Esophagus muscularis mucosa (tissue), 3 donors: ENCODE results near the gene LAMA3.
"Not testable (repeated sequence)": the region's sequence is repeated elsewhere in the genome, so short reads cannot be mapped to it uniquely, and the experiment has no call there.

ENCODE experiments used
- POLR2A ChIP-seq: fragments of 450-650 bp; IDR thresholded peaks from one replicate; pipeline ENCODE4 v1.6.1; 2017; ENCODE audit warnings: antibody characterized with exemption, moderate library complexity, mild to moderate bottlenecking, low read depth
- POLR2AphosphoS5 ChIP-seq, 2 donors: sonication (generic); formaldehyde crosslinking; IDR thresholded peaks; one replicate each; pipeline ENCODE4 v1.6.1; 2017; ENCODE audit warnings: antibody characterized with exemption in 2 of 2
- TF ChIP-seq, protein P1 (sequence below), 3 experiments: fragments of 200-600 bp in 2 of 3; fragments of 450-650 bp in 1 of 3; sonication (generic) in 2 of 3; IDR thresholded peaks; one replicate each; pipeline ENCODE4 v1.5.1; 2017 to 2019; ENCODE audit warnings: antibody characterized with exemption in 3 of 3, mild to moderate bottlenecking in 2 of 3, moderate library complexity in 1 of 3

DNA sequence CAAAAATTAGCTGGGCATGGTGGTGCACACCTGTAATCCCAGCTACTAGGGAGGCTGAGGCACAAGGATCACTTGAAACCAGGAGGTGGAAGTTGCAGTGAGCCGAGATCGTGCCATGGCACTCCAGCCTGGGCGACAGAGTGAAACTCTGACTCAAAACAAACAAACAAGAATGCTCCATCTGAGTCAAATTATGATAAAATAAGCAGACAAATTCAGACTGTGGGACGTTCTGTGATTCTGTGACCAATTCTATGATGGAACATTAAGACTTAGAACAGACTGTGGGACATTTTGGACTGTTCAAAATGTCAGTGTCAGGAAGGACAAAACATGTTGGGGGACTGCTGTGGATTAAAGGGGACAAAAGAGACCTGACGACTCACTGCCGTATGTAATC is 52.7 kb downstream of the LAMA3 start:
- TF ChIP-seq, protein P1, sequence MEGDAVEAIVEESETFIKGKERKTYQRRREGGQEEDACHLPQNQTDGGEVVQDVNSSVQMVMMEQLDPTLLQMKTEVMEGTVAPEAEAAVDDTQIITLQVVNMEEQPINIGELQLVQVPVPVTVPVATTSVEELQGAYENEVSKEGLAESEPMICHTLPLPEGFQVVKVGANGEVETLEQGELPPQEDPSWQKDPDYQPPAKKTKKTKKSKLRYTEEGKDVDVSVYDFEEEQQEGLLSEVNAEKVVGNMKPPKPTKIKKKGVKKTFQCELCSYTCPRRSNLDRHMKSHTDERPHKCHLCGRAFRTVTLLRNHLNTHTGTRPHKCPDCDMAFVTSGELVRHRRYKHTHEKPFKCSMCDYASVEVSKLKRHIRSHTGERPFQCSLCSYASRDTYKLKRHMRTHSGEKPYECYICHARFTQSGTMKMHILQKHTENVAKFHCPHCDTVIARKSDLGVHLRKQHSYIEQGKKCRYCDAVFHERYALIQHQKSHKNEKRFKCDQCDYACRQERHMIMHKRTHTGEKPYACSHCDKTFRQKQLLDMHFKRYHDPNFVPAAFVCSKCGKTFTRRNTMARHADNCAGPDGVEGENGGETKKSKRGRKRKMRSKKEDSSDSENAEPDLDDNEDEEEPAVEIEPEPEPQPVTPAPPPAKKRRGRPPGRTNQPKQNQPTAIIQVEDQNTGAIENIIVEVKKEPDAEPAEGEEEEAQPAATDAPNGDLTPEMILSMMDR (IDR thresholded peaks at IDR 0.05), result not testable (repeated sequence)
- TF ChIP-seq POLR2A; POLR2AphosphoS5 (IDR thresholded peaks at IDR 0.05): not testable (repeated sequence)
